K562 (cell line): ENCODE measurements around the gene MYO1E.

ENCODE experiments used
- CAMTA2 ChIP-seq: fragments of 250-450 bp; sonication (Bioruptor Pico); conservative IDR thresholded peaks from 2 replicates; pipeline ENCODE4 v1.5.1; 2022
- CCAR2 ChIP-seq: fragments of 200-400 bp; formaldehyde crosslinking; IDR thresholded peaks from 2 replicates; pipeline ENCODE4 v1.6.1; 2017; ENCODE audit warnings: mild to moderate bottlenecking, low read depth, low read length
- EZH2 ChIP-seq: IDR thresholded peaks from 2 replicates; pipeline ENCODE4 v1.6.1; 2012; ENCODE audit warnings: low read depth, mild to moderate bottlenecking, inconsistent platforms, low read length, borderline replicate concordance
- ZNF263 ChIP-seq: sonication (generic); formaldehyde crosslinking; IDR thresholded peaks from 2 replicates; pipeline ENCODE4 v1.8.0; 2022; ENCODE audit warnings: mild to moderate bottlenecking, missing genetic modification reagents, borderline replicate concordance
- ZNF764 ChIP-seq: fragments of 250-450 bp; sonication (Bioruptor Pico); IDR thresholded peaks from 2 replicates; pipeline ENCODE4 v1.4.0; 2020; ENCODE audit warnings: low read depth, mild to moderate bottlenecking, moderate library complexity

- TF ChIP-seq CCAR2 (no peak), CAMTA2 (no peak), ZNF263 (CRISPR knock-in tag) (no peak), EZH2 (no peak), ZNF764 (CRISPR knock-in tag) (no peak)
These were observed 25.7 kb downstream of the MYO1E start for GRCh38 chr15:59346951-59347350.
